Naive B cell (primary cell): ENCODE measurements around the gene ACSS3. TPM values are rescaled to one million over a fixed set of nuclear protein-coding genes. Genes with fewer than 3 reads are reported as not detected.
A peak's percentile ranks its signal among the peaks of the same experiment; 100 is the strongest.

ENCODE experiments used
- ATAC-seq, 2 donors: fragments of 150-1000 bp; cut with Tn5 transposase; 2 replicates each; pipeline ENCODE4 v1.10.0; 2021; ENCODE audit warnings: low read depth in 2 of 2, mild to moderate bottlenecking in 2 of 2, moderate library complexity in 2 of 2
- DNase-seq: peaks from one replicate; pipeline ENCODE4 v3.0.0; 2022
- H3K27ac Mint-ChIP-seq, 6 donors: one replicate each; pipeline ENCODE4 v1.8.0; 2020 to 2022; ENCODE audit warnings: mild to moderate bottlenecking in 6 of 6, mixed read lengths in 6 of 6, moderate library complexity in 5 of 6, inconsistent platforms in 2 of 6
- H3K27me3 Mint-ChIP-seq, 3 donors: one replicate each; pipeline ENCODE4 v1.8.0; 2021 to 2022; ENCODE audit warnings: mixed read lengths in 3 of 3, mild to moderate bottlenecking in 1 of 3
- H3K36me3 Mint-ChIP-seq, 2 donors: one replicate each; pipeline ENCODE4 v1.8.0; 2020 to 2022; ENCODE audit warnings: mixed read lengths in 2 of 2, inconsistent platforms in 1 of 2, mild to moderate bottlenecking in 1 of 2
- H3K4me1 Mint-ChIP-seq, 3 donors: one replicate each; pipeline ENCODE4 v1.8.0; 2020 to 2022; ENCODE audit warnings: mixed read lengths in 3 of 3, inconsistent platforms in 1 of 3, mild to moderate bottlenecking in 1 of 3, moderate library complexity in 1 of 3
- H3K4me3 Mint-ChIP-seq, 8 donors: one replicate each; pipeline ENCODE4 v1.8.0; 2020 to 2022; ENCODE audit warnings: mild to moderate bottlenecking in 8 of 8, mixed read lengths in 8 of 8, moderate library complexity in 8 of 8, inconsistent platforms in 2 of 8
- H3K9me3 Mint-ChIP-seq, 7 donors: one replicate each; pipeline ENCODE4 v1.8.0; 2020 to 2022; ENCODE audit warnings: mixed read lengths in 7 of 7, mild to moderate bottlenecking in 5 of 7, inconsistent platforms in 2 of 7, moderate library complexity in 1 of 7
- polyA plus RNA-seq, 6 donors: library from polyadenylated mRNA; unstranded; fragments of 300-500 nt; fragmentation: Illumina TruSeq; gene quantifications; one replicate each; pipeline ENCODE4 v1.2.3, GENCODE V29; 2021; ENCODE audit warnings: low read depth in 6 of 6

The ACSS3 gene
- polyA plus RNA-seq, 6 donors from 2014 or later, result not detected

- Mint-ChIP-seq H3K4me3 (no peak overlapping the region), H3K27me3 (no peaks in the 10 kb centered on the region), H3K36me3 (no peaks in the 10 kb centered on the region), H3K4me1 (no peaks in the 10 kb centered on the region), H3K9me3 (peaks cover 0 to 11% (median 0%) of the 10 kb centered on the region in 7 donors), H3K27ac (no peak overlapping the region)
- no peak for DNase-seq
- no peak for ATAC-seq
Observed at GRCh38 chr12:81229759-81230158, 151.9 kb downstream of the ACSS3 start.

- DNase-seq (no peak), ATAC-seq (no peak)
- peaks cover 0 to 7% (median 0%) of the 10 kb centered on the region in 7 donors for H3K9me3 Mint-ChIP-seq
- H3K27ac Mint-ChIP-seq, result no peak overlapping the region
- H3K4me1 Mint-ChIP-seq, result no peaks in the 10 kb centered on the region
- no peak overlapping the region for H3K4me3 Mint-ChIP-seq
- H3K27me3 Mint-ChIP-seq, result no peaks in the 10 kb centered on the region
- H3K36me3 Mint-ChIP-seq, result no peaks in the 10 kb centered on the region
Observed at GRCh38 chr12:81231574-81232368, 153.9 kb downstream of the ACSS3 start.

GRCh38 chr12:81245458-81245857 is 167.6 kb downstream of the ACSS3 start:
- DNase-seq (no peak), ATAC-seq (no peak)
- no peak overlapping the region for H3K27ac Mint-ChIP-seq
- no peak overlapping the region for H3K4me3 Mint-ChIP-seq
- H3K36me3 Mint-ChIP-seq, result no peaks in the 10 kb centered on the region
- H3K27me3 Mint-ChIP-seq, result no peaks in the 10 kb centered on the region
- peaks cover 0 to 19% (median 5%) of the 10 kb centered on the region in 7 donors for H3K9me3 Mint-ChIP-seq
- no peaks in the 10 kb centered on the region for H3K4me1 Mint-ChIP-seq

- Mint-ChIP-seq H3K27me3 (no peaks in the 10 kb centered on the region), H3K9me3 (peaks cover 0 to 22% (median 5%) of the 10 kb centered on the region in 7 donors), H3K36me3 (no peaks in the 10 kb centered on the region), H3K4me3 (no peak overlapping the region), H3K27ac (no peak overlapping the region), H3K4me1 (no peaks in the 10 kb centered on the region)
- ATAC-seq (no peak), DNase-seq (no peak)
Observed at GRCh38 chr12:81245907-81246570, 168.2 kb downstream of the ACSS3 start.

- Mint-ChIP-seq H3K4me1 (no peaks in the 10 kb centered on the region), H3K9me3 (peaks cover 0 to 10% (median 0%) of the 10 kb centered on the region in 7 donors)
Observed at GRCh38 chr12:81249976-81250375, 172.1 kb downstream of the ACSS3 start.

GRCh38 chr12:81252228-81252627 is 174.3 kb downstream of the ACSS3 start:
- Mint-ChIP-seq H3K27ac (no peak overlapping the region), H3K36me3 (no peaks in the 10 kb centered on the region), H3K9me3 (peaks cover 0 to 6% (median 0%) of the 10 kb centered on the region in 7 donors), H3K4me3 (no peak overlapping the region), H3K27me3 (no peaks in the 10 kb centered on the region), H3K4me1 (no peaks in the 10 kb centered on the region)
- ATAC-seq (no peak), DNase-seq (no peak)

More at GRCh38 chr12:81249976-81250375, 172.1 kb downstream of the ACSS3 start:
- ATAC-seq (no peak), DNase-seq (no peak)
- no peak overlapping the region for H3K4me3 Mint-ChIP-seq
- H3K36me3 Mint-ChIP-seq, result no peaks in the 10 kb centered on the region
- no peak overlapping the region for H3K27ac Mint-ChIP-seq
- no peaks in the 10 kb centered on the region for H3K27me3 Mint-ChIP-seq

GRCh38 chr12:81253360-81253759 is 175.5 kb downstream of the ACSS3 start:
- Mint-ChIP-seq H3K27ac (no peak overlapping the region), H3K27me3 (no peaks in the 10 kb centered on the region)
- no peak for ATAC-seq

GRCh38 chr12:81255456-81255855 is 177.6 kb downstream of the ACSS3 start:
- Mint-ChIP-seq H3K27me3 (no peaks in the 10 kb centered on the region), H3K36me3 (no peaks in the 10 kb centered on the region), H3K27ac (no peak overlapping the region), H3K4me1 (no peaks in the 10 kb centered on the region), H3K4me3 (no peak overlapping the region), H3K9me3 (peaks cover 0 to 6% (median 0%) of the 10 kb centered on the region in 7 donors)
- ATAC-seq (no peak), DNase-seq (no peak)

More at GRCh38 chr12:81253360-81253759, 175.5 kb downstream of the ACSS3 start:
- H3K36me3 Mint-ChIP-seq, result no peaks in the 10 kb centered on the region
- H3K9me3 Mint-ChIP-seq, result peaks cover 0 to 6% (median 0%) of the 10 kb centered on the region in 7 donors
- DNase-seq, result no peak
- no peak overlapping the region for H3K4me3 Mint-ChIP-seq
- no peaks in the 10 kb centered on the region for H3K4me1 Mint-ChIP-seq

- ATAC-seq, result no peak
Observed at GRCh38 chr12:81255947-81256346, 178.1 kb downstream of the ACSS3 start.

GRCh38 chr12:81257947-81258551 is 180.2 kb downstream of the ACSS3 start:
- no peaks in the 10 kb centered on the region for H3K36me3 Mint-ChIP-seq
- no peaks in the 10 kb centered on the region for H3K4me1 Mint-ChIP-seq
- DNase-seq (no peak), ATAC-seq (no peak)
- H3K9me3 Mint-ChIP-seq, result peaks cover 0 to 2% (median 0%) of the 10 kb centered on the region in 7 donors
- no peaks in the 10 kb centered on the region for H3K27me3 Mint-ChIP-seq
- H3K4me3 Mint-ChIP-seq, result no peak overlapping the region
- H3K27ac Mint-ChIP-seq, result no peak overlapping the region

More at GRCh38 chr12:81255947-81256346, 178.1 kb downstream of the ACSS3 start:
- Mint-ChIP-seq H3K9me3 (peaks cover 0 to 3% (median 0%) of the 10 kb centered on the region in 7 donors), H3K4me1 (no peaks in the 10 kb centered on the region), H3K36me3 (no peaks in the 10 kb centered on the region), H3K4me3 (no peak overlapping the region), H3K27ac (no peak overlapping the region), H3K27me3 (no peaks in the 10 kb centered on the region)
- no peak for DNase-seq

GRCh38 chr12:81259360-81259759 is 181.5 kb downstream of the ACSS3 start:
- Mint-ChIP-seq H3K27me3 (no peaks in the 10 kb centered on the region), H3K27ac (no peak overlapping the region), H3K4me3 (no peak overlapping the region), H3K4me1 (no peaks in the 10 kb centered on the region), H3K9me3 (peaks cover 0 to 2% (median 0%) of the 10 kb centered on the region in 7 donors), H3K36me3 (no peaks in the 10 kb centered on the region)
- ATAC-seq, result no peak
- DNase-seq, result no peak

GRCh38 chr12:81261508-81262207 is 183.8 kb downstream of the ACSS3 start:
- H3K9me3 Mint-ChIP-seq, result peaks cover 0 to 2% (median 0%) of the 10 kb centered on the region in 7 donors
- ATAC-seq (no peak), DNase-seq (no peak)
- H3K36me3 Mint-ChIP-seq, result no peaks in the 10 kb centered on the region
- H3K27ac Mint-ChIP-seq, result peak overlapping the region in 1 of 6 donors; percentile 44
- H3K27me3 Mint-ChIP-seq, result no peaks in the 10 kb centered on the region
- no peaks in the 10 kb centered on the region for H3K4me1 Mint-ChIP-seq
- no peak overlapping the region for H3K4me3 Mint-ChIP-seq

- Mint-ChIP-seq H3K27me3 (no peaks in the 10 kb centered on the region), H3K9me3 (peaks cover 0 to 2% (median 0%) of the 10 kb centered on the region in 7 donors), H3K36me3 (no peaks in the 10 kb centered on the region), H3K4me1 (no peaks in the 10 kb centered on the region), H3K4me3 (no peak overlapping the region), H3K27ac (no peak overlapping the region)
- DNase-seq (no peak), ATAC-seq (no peak)
Observed at GRCh38 chr12:81263072-81263471, 185.2 kb downstream of the ACSS3 start.
